NCI-H2196 treated with DMSO at 0.1 percent for 48 hours (cell line): ENCODE results near the gene ZBTB14.
A peak's percentile ranks its signal among the peaks of the same experiment; 100 is the strongest.

Experiments used
- DNase-seq: peaks from one replicate; lab custom pipeline; 2025; ENCODE audit not compliant: unreplicated experiment; lab: John Stamatoyannopoulos, UW

ZBTB14 gene

GRCh38 chr18:5295231-5295920 is at the start of gene ZBTB14:
Gene ZBTB14 (minus strand): TSS chr18:5295726. CDS start chr18:5293246, 2,480 bp downstream.
- peak; percentile 87 for DNase-seq

GRCh38 chr18:5339202-5339834 is 43.8 kb upstream of the ZBTB14 start:
- DNase-seq: no peak

DNA sequence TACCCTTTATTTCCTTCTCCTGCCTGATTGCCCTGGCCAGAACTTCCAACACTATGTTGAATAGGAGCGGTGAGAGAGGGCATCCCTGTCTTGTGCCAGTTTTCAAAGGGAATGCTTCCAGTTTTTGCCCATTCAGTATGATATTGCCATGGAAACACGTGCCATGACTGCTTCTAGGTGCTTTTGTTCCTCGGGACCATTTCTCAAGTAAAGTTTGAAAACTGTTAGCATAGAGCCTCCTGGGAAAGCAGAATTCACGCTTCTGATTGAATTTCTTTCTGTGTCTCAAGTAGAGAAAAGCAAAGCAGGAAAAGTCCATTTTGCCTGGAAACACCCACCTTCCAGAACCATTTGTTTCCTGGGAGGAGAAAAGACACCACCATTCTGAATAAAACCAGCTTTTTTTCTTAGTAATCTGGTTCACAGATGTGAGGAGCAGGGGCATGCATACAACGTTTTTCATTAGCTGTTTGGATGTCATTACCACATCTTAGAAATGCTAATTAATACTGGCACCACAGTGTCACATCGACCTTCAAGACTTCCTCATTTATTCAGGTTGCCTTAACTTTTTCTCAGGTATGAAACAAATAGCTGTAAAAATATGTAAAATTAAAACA is 39.0 kb upstream of the ZBTB14 start:
- DNase-seq: no peak

GRCh38 chr18:5318061-5318700 is 22.7 kb upstream of the ZBTB14 start:
- DNase-seq: no peak

GRCh38 chr18:5317186-5317585 is 21.7 kb upstream of the ZBTB14 start:
- DNase-seq: no peak

GRCh38 chr18:5315838-5316237 is 20.3 kb upstream of the ZBTB14 start:
- DNase-seq: no peak

DNA sequence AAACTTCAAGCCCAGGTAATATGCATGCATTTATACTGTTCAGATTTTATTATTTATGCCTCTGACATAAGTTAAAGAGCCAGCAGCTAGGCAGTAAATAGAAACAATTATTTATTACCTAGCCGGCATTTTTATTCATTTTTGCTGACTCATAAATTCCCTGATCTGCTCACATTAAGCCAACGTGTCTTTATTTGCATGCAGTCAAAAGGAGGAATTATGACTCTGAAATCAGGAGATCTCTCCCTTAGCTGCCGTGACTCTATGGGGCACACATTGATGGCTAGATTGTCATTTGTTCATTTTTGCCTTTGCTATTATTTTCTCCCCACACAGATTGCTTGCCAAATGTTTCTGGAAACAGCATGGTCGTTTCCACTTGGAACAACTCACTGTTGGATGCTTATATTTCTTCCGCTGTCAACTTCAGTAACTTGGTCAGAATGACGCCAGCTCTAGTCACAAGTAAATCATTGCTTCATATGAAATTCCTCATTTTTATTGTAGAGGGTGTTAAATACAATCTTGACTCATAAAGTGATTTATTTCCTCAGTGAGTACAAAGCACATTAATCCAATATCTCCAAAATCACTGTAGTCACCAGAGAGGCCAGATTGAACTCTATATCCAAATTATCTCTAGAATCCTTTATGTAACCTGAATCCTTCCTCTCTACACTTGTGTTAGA is 15.9 kb upstream of the ZBTB14 start:
- DNase-seq: no peak

- no peak for DNase-seq
Observed at GRCh38 chr18:5309888-5310470, 14.5 kb upstream of the ZBTB14 start.

- DNase-seq: no peak
Observed at GRCh38 chr18:5305835-5306234, 10.3 kb upstream of the ZBTB14 start.

GRCh38 chr18:5304232-5304631 is 8.7 kb upstream of the ZBTB14 start:
- no peak for DNase-seq

GRCh38 chr18:5303636-5304035 is 8.1 kb upstream of the ZBTB14 start:
- DNase-seq: no peak

- DNase-seq: no peak
Observed at GRCh38 chr18:5302606-5303005, 7.1 kb upstream of the ZBTB14 start.

- DNase-seq: no peak
Observed at GRCh38 chr18:5300476-5301010, 5.0 kb upstream of the ZBTB14 start.

- no peak for DNase-seq
Observed at GRCh38 chr18:5298156-5298852, 2.8 kb upstream of the ZBTB14 start.

DNA sequence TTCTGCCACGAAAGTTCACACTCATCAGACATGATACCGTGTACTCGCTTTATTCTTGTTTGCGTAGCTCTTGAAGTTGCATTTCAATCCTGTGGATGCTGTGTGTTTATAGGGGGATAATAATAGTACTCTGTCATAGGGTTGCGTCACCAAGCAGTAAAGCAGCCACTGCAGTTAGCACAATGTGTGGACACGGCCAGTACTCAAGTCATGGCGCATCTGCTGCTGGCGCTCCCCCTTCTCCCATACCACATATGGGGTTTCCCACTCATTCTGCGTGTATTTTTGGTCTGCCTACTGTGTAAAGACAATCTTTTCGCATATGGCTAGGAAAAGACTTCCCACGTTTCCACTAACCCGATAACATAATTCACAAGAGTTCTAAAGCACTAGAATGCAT is 2.1 kb upstream of the ZBTB14 start:
- DNase-seq: no peak

- DNase-seq: peak; percentile 87
Observed at GRCh38 chr18:5296706-5297320, 1.3 kb upstream of the ZBTB14 start.

DNA sequence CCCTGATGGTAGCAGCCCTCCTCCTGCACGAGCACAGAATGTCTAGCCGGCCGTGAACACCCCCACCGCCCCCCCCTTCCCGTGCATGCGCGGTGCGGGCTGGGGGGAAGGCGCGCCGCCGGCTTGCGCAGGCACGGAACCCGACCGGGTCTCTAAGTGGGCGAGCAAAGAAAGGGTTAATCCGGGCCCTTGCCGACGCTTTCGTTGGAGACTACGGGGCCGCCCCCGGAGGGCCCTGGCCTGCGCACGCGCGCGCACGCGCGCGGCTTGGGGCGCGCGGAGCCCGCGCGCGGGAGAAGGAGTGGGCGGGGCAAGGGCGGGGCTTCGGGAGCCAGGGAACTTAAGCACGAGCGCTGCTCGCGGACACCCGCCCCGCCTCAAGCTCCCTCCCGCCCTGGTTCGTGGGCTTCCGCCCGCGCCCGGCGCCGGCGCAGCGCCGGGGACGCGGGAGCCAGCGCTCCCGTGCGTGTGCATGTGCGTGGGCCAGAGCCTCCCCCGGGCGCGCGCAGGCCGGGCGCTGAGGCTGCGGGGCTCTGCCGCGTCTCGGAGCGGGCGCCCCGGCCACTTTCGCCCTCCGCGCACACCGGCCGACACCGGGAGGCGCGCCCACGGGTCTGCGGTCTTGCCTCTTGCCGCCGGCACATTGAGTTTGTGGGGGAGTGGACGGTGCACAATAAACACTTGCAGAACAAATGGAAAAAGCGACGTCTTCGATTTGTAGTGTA is 617 bp upstream of the ZBTB14 start:
- peak; percentile 96 for DNase-seq

DNA sequence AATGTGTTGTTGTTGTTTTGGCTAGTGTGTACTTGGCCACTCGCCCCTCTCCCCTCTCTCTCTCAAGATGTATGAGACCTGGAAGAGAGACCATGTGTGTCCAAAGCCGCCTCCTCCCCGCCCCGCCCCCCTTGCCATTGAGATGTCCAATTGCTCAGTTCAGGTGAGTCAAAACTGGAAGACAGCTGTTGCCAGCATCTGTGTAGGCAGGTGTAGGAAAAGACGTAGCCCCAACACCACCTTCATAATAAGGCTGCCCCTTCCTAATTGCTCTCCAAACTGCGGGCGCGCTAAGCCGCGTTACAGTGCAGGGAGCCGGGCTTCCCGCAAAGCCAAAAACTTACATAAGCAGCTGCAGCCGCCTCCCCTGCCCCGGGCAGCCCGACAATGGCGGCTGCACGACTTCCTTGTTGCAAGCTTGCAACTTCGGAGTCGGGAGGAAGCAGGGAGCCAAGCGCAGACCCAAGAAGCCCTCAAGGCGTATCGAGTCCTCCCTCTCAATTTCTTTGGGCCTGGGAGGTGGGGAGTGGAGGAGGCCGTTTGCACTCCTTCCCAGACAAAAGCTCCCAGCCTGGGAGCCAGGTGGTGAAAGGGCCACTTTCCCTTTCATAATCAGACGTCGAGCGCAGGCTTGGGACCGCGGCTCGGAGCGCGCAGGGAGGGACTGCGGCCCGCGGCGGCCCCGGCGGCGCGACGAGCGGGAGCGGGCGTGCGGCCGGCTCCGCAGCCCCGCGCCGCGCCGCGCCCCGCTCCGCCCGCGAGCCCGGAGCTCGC is 882 bp downstream of the ZBTB14 start:
- DNase-seq: peak; percentile 87
